HepG2 (cell line): Measurements from ENCODE around the gene SMIM1. TPM values are rescaled to one million over a fixed set of nuclear protein-coding genes. Genes with fewer than 3 reads are reported as not detected.

Experiments used
- ARID4A ChIP-seq: sonication (generic); formaldehyde crosslinking; IDR thresholded peaks from 2 replicates; pipeline ENCODE4 v1.5.0; 2020; ENCODE audit warnings: mild to moderate bottlenecking, missing genetic modification reagents, borderline replicate concordance
- MAFF ChIP-seq: IDR thresholded peaks from 2 replicates; pipeline ENCODE4 v1.6.1; 2011; ENCODE audit warnings: low read depth, low read length, improper control_type of control experiment
- PAXIP1 ChIP-seq: sonication (generic); formaldehyde crosslinking; conservative IDR thresholded peaks from 2 replicates; pipeline ENCODE4 v1.4.0; 2020; ENCODE audit warnings: mild to moderate bottlenecking, missing genetic modification reagents, moderate library complexity
- SIX1 ChIP-seq: sonication (generic); formaldehyde crosslinking; IDR thresholded peaks from 2 replicates; pipeline ENCODE4 v1.4.0; 2020; ENCODE audit warnings: missing genetic modification reagents, borderline replicate concordance
- SNAPC2 ChIP-seq: sonication (generic); formaldehyde crosslinking; IDR thresholded peaks from 2 replicates; pipeline ENCODE4 v1.8.1; 2022; ENCODE audit warnings: mild to moderate bottlenecking, missing genetic modification reagents
- SRF ChIP-seq: IDR thresholded peaks from 2 replicates; pipeline ENCODE4 v1.6.1; 2011; ENCODE audit warnings: mild to moderate bottlenecking, low read depth, low read length, moderate library complexity
- YEATS4 ChIP-seq: sonication (generic); formaldehyde crosslinking; IDR thresholded peaks from 2 replicates; pipeline ENCODE4 v1.4.0; 2020; ENCODE audit warnings: missing genetic modification reagents, borderline replicate concordance
- ZFP36L1 ChIP-seq: sonication (generic); formaldehyde crosslinking; IDR thresholded peaks from 2 replicates; pipeline ENCODE4 v1.8.0; 2022; ENCODE audit warnings: mild to moderate bottlenecking, missing genetic modification reagents, moderate library complexity
- ZNF513 ChIP-seq: sonication (generic); formaldehyde crosslinking; conservative IDR thresholded peaks from 2 replicates; pipeline ENCODE4 v1.5.0; 2020; ENCODE audit warnings: missing genetic modification reagents
- ZNF605 ChIP-seq: sonication (generic); formaldehyde crosslinking; IDR thresholded peaks from 2 replicates; pipeline ENCODE4 v1.8.0; 2022; ENCODE audit warnings: mild to moderate bottlenecking, missing genetic modification reagents
- ZNF687 ChIP-seq: sonication (generic); formaldehyde crosslinking; IDR thresholded peaks from 2 replicates; pipeline ENCODE4 v1.5.1; 2020; ENCODE audit warnings: mild to moderate bottlenecking, missing genetic modification reagents, moderate library complexity
- ZNF740 ChIP-seq: sonication (generic); formaldehyde crosslinking; IDR thresholded peaks from 2 replicates; pipeline ENCODE4 v1.4.0; 2020; ENCODE audit warnings: missing genetic modification reagents
- polyA plus RNA-seq, 8 experiments: library from polyadenylated mRNA; depleted of rRNA in 3 of 8; stranded (reverse) in 7 of 8; unstranded in 1 of 8; fragments of >200 nt; fragmentation: Illumina TruSeq in 4 of 8; extraction: Trizol in 4 of 8; gene quantifications; 2 replicates each; pipeline versions ENCODE4 v1.2.1 to v1.2.3, GENCODE V29; 2011 to 2016; ENCODE audit warnings: low read depth in 4 of 8, missing spikeins in 1 of 8, mixed read lengths in 1 of 8; ENCODE audit not compliant: insufficient read depth in 1 of 8
- total RNA-seq, 5 experiments: library from RNA; depleted of rRNA; stranded (reverse); fragments of >200 nt; fragmentation: Illumina TruSeq; extraction: Trizol; gene quantifications; 2 replicates each; pipeline ENCODE4 v1.2.3, GENCODE V29; 2016; ENCODE audit warnings: low read depth in 1 of 5

SMIM1 gene
- total and polyA plus RNA-seq, 2 of the 13 experiments (the other 11 are each of a cell fraction or from before 2014, with no cell fraction given): 12.4 to 56.3 TPM

GRCh38 chr1:3733094-3733882 is 39.3 kb upstream of the SMIM1 start (continued):
- TF ChIP-seq ZNF513 (CRISPR knock-in tag): 0 out of 2 replicates have a peak, but pooled peaks have one; percentile 27
- TF ChIP-seq ZNF605 (CRISPR knock-in tag): 0 out of 2 replicates have a peak, but pooled peaks have one; percentile 20
- TF ChIP-seq YEATS4 (CRISPR knock-in tag): peak; percentile 79
- no peak for TF ChIP-seq MAFF
- no peak for TF ChIP-seq SRF
- peak; percentile 18; the same call in 1 of the 2 replicates for TF ChIP-seq ARID4A
- peak; percentile 20; the same call in 1 of the 2 replicates for TF ChIP-seq SIX1
- TF ChIP-seq ZNF687 (CRISPR knock-in tag): peak; percentile 91
- peak; percentile 77; the same call in 1 of the 2 replicates for TF ChIP-seq SNAPC2
- peak; percentile 64; the same call in 1 of the 2 replicates for TF ChIP-seq ZFP36L1 (CRISPR knock-in tag)
- peak; percentile 93 for TF ChIP-seq PAXIP1
- 0 out of 2 replicates have a peak, but pooled peaks have one; percentile 76 for TF ChIP-seq ZNF740 (CRISPR knock-in tag)
